HG02763 (cell line): ENCODE data around the gene ANKS3.

Source experiments
- ATAC-seq: cut with Tn5 transposase; IDR thresholded peaks from one replicate; pipeline ENCODE4 v1.9.1; 2021; ENCODE audit warnings: mild to moderate bottlenecking, moderate library complexity; ENCODE audit not compliant: unreplicated experiment

The ANKS3 gene

DNA sequence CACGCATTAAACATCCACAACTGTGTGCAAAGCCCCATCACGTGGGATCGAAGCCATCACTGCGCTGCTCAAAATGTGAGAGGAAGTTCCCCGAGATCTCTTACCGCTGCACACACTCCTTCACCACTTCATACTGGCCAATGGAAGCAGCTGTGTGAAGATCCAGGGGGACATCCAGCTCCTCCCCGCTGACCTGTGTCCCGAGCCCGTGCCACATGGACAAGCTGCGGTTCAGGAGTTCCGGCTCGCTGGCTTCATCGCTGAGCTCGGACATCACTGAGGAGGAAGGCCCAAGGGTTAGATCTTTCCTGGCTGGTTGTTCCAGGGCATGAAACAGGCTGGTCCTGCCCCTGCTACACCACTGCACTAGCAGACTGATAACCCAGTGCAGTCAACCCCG lies 4.2 kb downstream of the ANKS3 start:
- ATAC-seq = no peak

DNA sequence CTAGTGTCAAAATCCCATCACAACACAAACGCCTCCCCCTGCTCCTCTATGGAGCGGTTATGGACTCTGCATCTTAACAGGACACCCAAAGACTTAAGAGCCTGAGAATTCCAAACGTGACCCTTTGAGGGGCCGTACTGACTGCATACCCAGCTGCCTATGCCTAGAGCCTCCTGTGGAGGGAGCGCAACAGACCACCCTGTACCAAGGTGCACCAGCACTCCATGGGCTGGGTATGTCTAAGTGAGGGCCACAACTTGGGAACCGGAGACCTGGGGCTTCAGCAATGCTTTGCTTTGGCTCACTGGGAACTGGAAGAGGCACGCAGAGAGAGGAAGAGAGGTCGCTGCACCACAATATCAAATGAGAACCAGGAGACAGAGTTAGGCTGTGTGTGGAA lies 5.4 kb downstream of the ANKS3 start:
- no peak for ATAC-seq

DNA sequence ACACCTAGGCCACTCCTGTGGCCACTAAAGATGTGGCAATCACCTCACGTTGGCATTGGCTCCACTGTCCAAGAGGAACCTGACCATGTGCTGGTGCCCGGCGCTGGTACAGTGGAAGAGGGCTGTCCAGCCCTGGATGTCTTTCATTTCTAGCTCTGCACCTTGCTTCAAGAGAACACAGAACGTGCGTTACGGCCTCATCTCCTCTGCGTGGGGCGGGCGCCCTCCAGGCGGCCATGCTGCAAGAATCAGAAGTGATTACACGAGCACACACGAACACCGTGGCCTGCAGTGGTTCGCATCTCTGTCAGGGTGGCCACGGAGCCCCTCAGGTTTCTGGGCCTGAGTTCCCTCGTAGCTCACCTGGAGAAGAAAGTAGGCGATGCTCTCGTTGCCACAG lies 7.5 kb downstream of the ANKS3 start:
- ATAC-seq = no peak

DNA sequence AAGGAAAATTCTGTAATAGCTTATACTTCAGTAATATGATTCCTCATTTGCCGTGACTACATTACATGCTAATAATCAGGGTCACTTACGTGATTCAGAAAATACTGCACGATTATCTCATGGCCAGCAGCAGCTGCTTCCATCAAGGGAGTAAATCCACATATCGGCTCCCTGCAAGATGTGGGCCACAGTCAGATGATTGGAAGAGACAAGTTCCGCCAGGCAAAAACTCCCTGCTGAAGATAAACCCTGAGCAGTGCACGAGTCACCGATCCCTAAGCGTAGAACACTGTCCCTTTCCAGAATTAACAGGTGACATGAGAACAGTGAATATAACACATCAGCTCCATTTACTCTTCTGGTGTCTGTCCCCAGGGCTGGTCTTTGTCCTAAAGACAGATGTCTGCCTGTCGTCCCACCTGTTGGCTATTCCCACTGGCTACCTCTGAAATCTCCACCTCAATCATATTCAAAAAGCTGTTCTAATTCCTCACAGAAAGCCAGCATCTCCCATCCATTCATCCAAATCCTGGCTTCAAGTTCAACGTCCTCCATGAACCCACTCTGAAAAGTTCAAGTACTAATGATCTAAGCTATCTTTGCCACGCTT lies 9.3 kb downstream of the ANKS3 start:
- ATAC-seq = no peak

DNA sequence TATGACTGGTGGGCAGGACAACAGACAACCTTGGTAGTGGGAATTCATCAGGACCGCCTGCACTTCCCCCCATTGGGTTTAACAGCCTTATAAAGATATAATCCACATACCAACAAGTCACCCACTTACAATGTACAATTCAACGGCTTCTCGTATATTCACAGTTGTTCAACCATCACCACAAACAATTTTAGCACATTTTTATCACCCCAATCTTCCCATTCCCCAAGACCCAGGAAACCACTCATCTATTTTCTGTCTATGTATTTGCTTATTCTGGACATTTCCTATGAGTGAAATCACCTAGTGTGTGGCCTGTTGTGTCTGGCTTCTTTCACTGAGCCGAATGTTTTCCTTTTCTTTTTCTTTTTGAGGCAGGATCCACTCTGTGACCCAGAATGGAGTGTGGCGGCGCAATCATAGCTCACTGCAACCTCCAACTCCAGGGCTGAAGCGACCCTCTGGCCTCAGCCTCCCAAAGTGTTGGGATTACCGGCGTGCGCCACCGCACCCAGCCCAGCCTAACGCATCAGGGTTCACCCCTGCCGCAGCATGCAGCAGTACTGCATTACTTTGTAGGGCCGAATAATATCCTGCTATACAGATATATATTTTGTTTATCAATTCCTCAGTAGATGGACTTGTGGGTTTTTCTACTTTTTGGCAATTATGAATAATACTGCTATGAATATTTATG lies 10.9 kb downstream of the ANKS3 start:
- no peak for ATAC-seq

DNA sequence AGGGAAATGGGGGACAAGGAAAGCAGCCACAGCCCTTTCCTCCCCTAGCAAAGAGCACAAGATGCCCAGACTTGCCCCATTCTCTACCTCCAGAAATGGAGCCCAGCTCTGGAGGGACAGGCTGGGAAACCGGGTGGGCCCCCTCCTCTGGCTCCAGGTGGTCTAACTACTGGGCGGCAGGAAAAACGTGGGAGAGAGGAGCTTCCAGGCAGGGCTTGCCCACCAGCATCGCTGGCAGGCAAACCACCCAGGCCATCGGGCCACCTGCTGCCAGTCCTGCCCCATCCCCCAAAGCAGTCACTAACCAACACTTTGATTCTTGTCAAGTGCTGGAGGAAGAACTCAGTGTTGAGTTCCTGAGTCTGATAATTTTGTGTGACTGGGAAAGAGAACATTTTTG lies 15.6 kb downstream of the ANKS3 start:
- ATAC-seq = no peak

DNA sequence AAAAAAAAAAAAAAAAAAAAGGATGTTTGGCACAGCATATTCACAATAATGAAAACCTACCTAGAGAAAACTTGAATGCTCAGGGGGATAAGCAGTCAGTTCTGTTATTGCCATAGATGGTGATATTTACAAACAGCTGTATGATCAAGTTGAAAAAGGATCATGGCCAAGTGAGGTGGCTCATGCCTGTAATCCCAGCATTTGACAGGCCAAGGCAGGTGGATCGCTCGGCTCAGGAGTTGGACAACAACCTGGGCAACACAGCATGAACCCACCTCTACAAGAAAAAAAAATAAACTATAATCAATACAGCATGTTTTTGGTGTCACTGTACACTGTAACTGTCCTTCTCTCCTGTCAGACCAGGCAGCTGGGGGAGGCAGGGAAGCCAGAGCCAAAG lies 19.1 kb downstream of the ANKS3 start:
- no peak for ATAC-seq

DNA sequence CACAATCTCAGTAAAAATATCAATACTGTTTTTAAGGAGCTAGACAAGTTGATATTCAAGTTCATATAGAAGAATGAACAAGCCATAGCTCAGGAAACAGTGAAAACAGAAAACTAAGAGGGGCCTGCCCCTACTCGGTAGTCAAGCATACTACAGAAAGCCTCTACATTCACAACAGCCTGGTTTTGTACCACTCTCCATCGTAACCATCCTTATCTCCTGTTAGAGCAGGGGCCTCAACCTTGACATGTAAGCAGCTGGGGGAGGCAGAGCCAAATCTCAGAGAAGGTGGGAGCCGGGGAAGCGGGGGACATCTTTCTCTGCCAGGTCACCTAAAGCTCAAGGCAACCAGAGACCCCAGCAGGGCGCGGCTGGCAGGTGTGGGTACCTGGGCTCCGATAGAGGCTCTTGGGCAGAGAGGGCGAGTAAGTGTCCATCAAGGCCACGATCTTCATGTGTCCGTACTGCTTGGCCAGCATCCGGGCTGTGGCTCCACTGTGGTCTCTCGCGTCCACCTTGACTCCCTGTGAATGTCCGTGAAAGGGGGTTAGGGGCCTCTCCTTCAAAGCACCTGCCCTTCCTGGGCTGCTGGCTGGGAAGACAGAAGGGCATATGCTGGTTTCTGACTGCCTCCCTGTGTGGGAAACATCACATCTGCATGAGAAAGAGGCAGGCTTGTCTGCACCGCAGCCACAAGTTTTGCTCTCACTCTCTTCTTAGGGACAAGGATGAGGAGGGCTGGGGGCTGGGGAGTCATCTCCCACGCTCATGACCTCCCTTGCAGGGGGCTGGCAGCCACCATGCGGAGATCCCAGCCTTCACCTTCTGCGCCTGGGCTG lies 20.2 kb downstream of the ANKS3 start:
- ATAC-seq = no peak

DNA sequence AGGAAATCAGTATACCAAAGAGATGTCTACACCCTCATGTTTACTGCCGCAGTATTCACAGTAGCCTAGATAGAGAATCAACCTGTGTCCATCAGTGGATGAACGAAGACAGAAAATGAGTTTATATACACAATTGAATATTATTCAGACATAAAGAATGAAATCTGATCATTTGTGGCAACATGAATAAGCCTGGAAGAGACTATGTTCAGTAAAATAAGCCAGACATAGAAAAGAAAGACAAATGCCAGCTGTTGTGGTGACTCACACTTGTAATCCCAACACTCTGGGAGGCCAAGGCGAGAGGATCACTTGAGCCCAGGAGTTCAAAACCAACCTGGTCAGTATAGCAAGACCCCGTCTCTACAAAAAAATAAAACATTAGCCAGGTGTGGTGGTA lies 24.6 kb downstream of the ANKS3 start:
- no peak for ATAC-seq

DNA sequence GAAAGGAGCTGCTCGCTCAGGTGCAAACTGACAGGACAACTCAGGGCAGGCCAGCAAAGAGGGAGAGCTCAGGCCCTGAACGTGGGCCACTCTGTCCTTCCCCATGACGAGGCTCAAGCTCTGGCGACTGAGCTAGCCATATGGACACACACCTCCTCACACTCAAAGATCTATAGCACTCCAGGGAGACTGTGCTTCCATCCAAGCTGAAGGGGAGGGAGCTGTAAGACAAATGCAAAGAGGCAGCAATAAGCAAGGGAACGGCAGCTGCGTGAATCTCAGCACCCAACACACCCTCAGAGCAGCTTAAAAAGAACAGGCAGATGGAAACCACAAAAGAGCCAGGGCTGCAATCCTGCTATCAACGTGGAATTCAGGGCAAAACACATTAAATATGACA lies 27.2 kb downstream of the ANKS3 start:
- no peak for ATAC-seq

DNA sequence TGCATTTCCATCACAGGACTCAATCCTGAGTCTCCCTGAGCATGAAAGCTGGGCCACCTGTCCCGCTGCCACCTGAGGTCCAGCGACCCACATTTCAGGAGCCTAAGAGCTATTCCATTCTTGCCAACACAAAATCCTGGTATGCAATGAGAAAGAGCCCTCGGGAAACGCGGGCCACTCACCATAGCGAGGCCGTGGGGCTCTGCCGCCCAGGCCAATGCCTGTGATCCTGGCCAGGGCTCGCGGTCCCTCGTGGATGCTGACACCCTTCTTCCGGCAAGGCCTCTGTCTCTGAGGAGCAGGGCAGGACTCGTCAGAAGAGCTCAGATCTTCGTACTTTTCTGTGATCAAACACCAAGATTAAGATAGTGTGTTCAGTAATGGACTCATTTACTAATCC lies 29.2 kb downstream of the ANKS3 start:
- ATAC-seq = no peak

DNA sequence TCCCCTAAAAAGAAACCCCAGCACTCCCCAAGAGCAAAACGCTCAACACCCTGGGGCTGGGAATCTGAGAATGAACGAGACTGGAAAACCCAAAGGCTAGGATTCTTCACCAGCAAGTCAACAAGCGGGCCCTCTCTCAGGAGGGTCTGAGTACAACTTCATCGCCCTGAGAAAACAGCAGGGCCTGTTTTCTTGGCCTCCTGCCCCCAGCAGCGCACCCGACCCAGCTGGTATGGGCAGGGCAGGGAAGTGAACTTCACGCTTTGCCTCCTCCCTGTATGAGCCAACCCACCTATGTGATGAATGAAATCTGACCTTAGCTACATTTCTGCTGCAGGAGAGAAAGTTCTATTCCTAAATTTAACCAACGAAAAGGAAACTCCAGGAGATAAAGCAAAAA lies 29.6 kb downstream of the ANKS3 start:
- no peak for ATAC-seq

DNA sequence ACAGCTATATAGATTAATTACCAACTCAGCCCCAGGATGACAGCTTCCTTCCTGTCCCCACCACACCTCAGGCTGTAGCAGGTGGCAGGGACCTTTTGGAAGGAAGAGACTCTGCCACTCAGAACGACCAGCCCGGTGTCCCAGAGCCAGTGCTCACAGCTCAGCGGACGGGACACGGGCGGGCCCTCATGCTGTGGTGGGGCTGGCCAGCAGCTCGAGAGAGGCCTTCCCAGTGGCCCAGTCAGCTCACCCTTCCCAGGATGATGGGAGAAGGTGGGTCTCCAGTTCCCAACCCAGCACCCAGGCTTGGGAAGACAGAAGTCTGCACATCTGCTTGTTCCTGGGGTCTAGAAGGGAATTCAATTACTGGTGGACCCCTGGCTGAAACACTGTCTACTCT lies 30.2 kb downstream of the ANKS3 start:
- no peak for ATAC-seq

DNA sequence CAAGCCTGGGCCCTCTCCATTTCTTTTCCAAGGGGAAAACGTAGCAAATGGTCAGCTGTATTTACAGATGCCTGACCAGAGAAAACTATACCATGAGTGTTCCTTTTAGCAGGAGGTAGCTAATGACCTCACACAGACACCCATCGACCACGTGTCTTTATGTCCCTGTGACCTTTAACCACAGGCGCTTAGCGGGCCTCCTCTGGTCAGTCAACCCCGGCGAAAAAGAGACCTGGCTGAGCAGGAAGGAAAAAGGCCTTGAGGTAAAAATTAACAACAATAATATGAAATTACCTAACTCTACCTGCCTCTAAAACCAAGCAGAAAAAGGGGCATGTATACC lies 31.6 kb downstream of the ANKS3 start:
- ATAC-seq = no peak

DNA sequence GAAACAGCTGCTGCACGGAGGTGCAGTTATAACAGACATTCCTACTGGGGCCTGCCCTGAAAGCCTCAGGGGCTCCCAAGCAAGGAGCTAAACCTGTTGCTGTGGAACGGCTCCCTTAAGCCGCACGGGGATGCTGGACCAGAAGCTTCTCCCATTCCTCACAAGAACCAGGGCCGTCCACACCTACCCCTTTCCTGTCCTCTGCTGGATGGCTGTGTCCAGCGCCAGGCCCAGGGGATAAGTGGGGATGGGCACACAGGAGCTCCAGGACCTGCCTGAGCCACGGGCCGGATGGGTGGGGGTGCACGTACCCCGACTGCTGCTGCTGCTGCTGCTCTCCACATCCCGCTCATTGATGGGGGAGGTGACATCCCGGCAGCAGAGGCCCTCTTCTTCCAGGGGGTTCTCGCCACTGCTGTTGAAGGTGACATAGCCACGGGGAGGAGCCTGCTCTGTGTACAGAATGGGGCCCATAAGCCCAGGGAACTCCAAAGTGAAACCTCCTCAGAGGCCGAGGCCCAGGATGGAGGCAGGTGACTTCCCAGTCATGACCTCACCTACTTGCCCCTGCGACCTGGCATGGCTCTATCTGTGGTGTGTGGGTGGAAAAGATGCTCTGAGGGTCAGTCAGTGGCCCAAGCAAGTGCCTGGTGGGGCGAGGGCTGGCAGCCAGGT lies 32.1 kb downstream of the ANKS3 start:
- ATAC-seq = no peak

DNA sequence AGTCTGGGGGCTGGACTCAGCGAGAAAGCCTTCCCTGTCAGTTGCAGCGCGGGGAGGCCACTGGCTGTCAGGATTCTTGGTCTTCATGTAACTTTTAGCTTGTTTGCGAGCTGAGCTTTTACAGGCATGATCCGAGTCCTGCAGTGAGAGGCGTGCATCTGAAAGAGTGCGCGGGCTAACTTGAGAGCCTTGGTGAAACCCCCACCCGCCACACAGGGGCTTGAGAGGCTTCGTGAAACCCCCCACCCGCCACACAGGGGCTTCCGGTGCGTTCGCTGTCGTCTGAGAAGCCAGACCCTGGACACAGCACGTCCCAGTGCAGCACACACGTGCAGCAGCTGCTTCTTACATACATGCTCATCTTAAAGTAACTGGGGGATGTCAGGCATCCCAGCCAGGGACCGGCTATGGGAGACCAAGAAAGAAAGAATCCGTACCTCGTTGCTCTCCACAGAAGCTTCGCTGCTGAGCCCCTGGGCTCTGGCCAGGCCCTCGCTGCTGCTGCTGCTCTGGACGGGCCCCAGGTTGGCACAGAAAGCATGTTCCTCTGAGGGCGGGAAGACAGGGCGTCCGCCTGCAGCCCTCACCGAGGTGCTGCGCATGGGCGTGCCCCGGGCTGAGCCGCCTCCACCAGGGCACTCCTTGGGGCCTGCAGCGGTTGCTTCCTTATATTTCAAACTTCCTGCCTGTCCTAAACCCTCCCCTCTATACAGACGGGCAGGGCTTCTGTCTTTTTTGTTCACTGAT lies 32.9 kb downstream of the ANKS3 start:
- ATAC-seq = no peak

DNA sequence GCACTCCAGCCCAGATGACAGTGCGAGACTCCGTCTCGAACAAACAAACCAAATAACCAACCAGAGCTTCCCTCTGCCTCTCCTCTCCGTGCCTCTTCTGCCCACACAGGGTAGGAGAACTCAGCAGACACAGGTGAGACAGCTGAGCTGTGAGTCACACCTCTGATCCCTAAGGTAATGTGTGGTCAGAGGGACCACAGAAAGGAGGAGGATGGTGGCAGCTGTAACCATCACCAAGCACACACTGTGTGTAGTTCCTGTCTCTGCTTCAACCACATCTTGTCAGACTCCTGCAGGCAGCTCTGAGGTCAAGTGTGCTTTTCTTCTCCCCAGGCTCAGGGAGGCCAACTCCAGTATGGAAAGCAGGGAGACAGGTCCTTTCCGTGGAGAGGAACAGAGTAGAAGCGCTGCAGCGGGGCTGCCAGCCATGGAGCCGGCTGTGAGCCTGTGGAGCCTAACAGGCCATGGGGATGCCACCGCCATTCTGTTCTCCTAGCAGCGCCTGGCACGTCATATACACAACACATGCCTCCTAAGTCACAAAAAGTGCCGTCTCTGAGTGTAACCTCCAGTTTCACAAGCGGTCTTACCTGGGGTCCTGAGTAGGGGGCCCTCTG lies 33.6 kb downstream of the ANKS3 start:
- ATAC-seq = no peak

DNA sequence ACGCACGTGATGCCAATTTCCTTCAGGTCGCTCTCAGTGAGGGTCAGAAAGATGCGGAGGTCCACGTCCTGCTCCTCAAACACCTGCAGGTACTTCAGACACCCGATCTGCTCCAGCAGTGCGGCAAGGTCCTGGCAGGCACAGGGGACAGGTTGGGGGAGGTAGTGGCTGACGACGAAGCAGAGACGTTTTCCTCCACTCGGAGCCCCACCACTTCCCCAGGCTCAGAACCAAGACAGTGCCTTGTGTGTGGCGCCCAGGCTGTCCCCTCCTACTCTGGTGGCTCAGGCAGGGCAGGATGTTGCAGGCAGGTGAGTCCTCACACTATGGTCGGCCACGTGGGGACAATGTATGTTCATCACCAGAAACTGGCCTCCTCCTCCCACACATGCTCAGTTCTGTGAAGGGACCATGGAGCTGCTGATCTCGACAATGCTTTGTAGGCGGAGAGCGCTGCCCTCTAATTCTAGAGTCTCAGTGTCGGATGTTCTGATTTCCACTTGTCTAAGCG lies 35.0 kb downstream of the ANKS3 start:
- ATAC-seq = no peak

DNA sequence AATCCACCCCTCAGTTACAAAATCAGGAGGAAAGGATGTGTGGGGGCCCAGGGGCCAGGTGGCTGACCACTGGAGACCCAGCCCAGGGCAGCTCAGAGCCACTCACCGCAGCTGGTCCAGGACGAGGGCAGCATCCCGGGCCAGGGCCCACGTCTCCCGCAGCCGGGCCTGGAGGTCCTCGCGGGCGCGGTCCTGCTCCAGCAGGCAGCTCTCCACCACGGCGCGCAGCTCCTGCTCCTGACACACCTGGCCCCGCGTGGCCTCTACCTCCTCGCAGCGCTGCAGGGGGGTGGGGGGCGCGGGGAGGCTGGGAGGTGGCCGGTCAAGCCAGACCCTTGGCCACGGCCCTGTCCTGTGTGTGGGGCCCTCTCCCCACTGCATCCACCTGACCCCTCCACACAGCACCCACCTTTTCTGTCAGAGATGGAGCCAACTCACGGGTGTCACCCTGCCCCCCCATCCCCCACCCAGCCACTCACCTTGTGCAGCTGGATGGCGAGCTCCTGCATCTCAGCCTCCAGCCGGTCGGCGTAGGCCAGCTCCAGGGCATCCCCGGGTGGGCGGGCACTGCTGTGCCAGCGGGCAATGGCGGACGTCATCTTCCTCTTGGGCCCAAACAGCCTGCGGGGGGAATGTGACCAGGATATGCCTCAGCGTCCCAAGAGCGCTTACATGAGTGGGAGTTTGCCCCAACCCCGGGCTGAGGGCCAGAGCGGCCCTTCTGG lies 35.6 kb downstream of the ANKS3 start:
- ATAC-seq = no peak

DNA sequence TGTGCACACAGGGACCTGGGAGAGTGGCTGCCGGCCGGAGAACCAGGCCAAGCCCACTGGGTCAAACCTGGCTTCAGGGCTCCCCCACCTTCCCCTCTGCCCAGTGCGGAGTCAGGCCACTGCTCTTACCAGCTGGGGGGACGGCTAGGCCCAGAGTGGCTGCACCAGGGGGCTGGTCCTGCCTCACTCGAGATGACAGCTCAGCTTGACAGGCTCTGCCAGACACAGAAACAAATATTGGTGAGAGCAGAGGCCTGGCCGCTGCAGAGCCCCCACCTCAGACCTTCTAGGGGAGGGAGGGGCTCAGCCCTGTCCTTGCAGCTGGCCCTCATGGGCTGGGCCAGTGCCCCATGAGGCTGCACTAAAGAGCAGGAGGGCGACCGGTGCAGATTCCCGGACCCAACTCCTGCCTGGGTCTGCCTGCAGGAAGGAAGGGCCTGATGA lies 36.2 kb downstream of the ANKS3 start:
- no peak for ATAC-seq
